GM18505 (cell line): Measurements from ENCODE around the gene ABHD16B.

ENCODE experiments used
- ATAC-seq: cut with Tn5 transposase; IDR thresholded peaks from one replicate; pipeline ENCODE4 v1.9.1; 2021; ENCODE audit not compliant: unreplicated experiment
- POLR2A ChIP-seq: IDR thresholded peaks from 4 replicates; pipeline ENCODE4 v1.6.1; 2011; ENCODE audit warnings: borderline replicate concordance; ENCODE audit not compliant: insufficient read depth, insufficient read length; ENCODE audit errors: extremely low read depth

Gene ABHD16B

GRCh38 chr20:63882257-63883200, 21.2 kb downstream of the ABHD16B start:
- ATAC-seq: no peak
- no peak for TF ChIP-seq POLR2A

GRCh38 chr20:63883201-63883593, 21.9 kb downstream of the ABHD16B start:
- ATAC-seq: no peak
- no peak for TF ChIP-seq POLR2A

- TF ChIP-seq POLR2A: no peak
- ATAC-seq: no peak
These were observed 23.4 kb downstream of the ABHD16B start for GRCh38 chr20:63884506-63885263.

GRCh38 chr20:63885264-63886053, 24.2 kb downstream of the ABHD16B start:
- no peak for TF ChIP-seq POLR2A
- no peak for ATAC-seq

- no peak for TF ChIP-seq POLR2A
- no peak for ATAC-seq
These were observed 24.7 kb downstream of the ABHD16B start for GRCh38 chr20:63886054-63886419.

- ATAC-seq: no peak
- no peak for TF ChIP-seq POLR2A
These were observed 25.6 kb downstream of the ABHD16B start for GRCh38 chr20:63886921-63887320.

GRCh38 chr20:63889241-63890200, 28.2 kb downstream of the ABHD16B start:
- TF ChIP-seq POLR2A: no peak

GRCh38 chr20:63890201-63890576, 28.9 kb downstream of the ABHD16B start:
- TF ChIP-seq POLR2A: no peak
- ATAC-seq: no peak

More at GRCh38 chr20:63889241-63890200, 28.2 kb downstream of the ABHD16B start:
- ATAC-seq: no peak

GRCh38 chr20:63890616-63891015, 29.3 kb downstream of the ABHD16B start:
- ATAC-seq: no peak
- no peak for TF ChIP-seq POLR2A

GRCh38 chr20:63891061-63892002, 30.0 kb downstream of the ABHD16B start:
- no peak for ATAC-seq
- no peak for TF ChIP-seq POLR2A

- TF ChIP-seq POLR2A: no peak
- no peak for ATAC-seq
These were observed 31.1 kb downstream of the ABHD16B start for GRCh38 chr20:63892402-63892801.
